ENCODE data around the gene HOXA9.

GRCh38 chr7:27117887-27118491 lies 47.3 kb downstream of the HOXA9 start:
- no peak for TF ChIP-seq EZH2 (IDR thresholded peaks at IDR 0.05; ENCODE audit: low read length)
- no peak for TF ChIP-seq CTCF (optimal IDR thresholded peaks at IDR 0.05 in 1 of 3, IDR thresholded peaks at IDR 0.05 in 1 of 3, conservative IDR thresholded peaks at IDR 0.05 in 1 of 3; ENCODE audit: extremely low read depth in 1 of 3, insufficient read depth in 2 of 3, low read length in 3 of 3)

All from keratinocyte (primary cell).